Kidney epithelial cell (primary cell): ENCODE data around the gene ZNF648. TPM values are rescaled to one million over a fixed set of nuclear protein-coding genes. Genes with fewer than 3 reads are reported as not detected.

Experiments
- DNase-seq: peaks from one replicate; pipeline ENCODE4 v3.0.0-alpha.2; 2010; ENCODE audit warnings: low read depth
- H3K27me3 ChIP-seq: 2 replicates; pipeline ENCODE4 v1.6.0; 2011; ENCODE audit warnings: low read length; ENCODE audit not compliant: control insufficient read depth, insufficient read depth
- H3K36me3 ChIP-seq: 2 replicates; pipeline ENCODE4 v1.5.1; 2011; ENCODE audit warnings: low read length; ENCODE audit not compliant: control insufficient read depth, insufficient read depth
- H3K4me3 ChIP-seq: 2 replicates; pipeline ENCODE4 v1.5.1; 2011; ENCODE audit warnings: low read depth, mild to moderate bottlenecking, control low read depth, low read length
- CTCF ChIP-seq: IDR thresholded peaks from 2 replicates; pipeline ENCODE4 v1.5.1; 2011; ENCODE audit warnings: mild to moderate bottlenecking, moderate library complexity, low read length, control low read depth, inconsistent platforms; ENCODE audit not compliant: insufficient read depth, poor library complexity, severe bottlenecking
- total RNA-seq: library from RNA; depleted of rRNA; stranded (reverse); fragments of >200 nt; gene quantifications from 2 replicates; pipeline ENCODE4 v1.2.3, GENCODE V29; 2015

ZNF648 gene
- total RNA-seq, 1 donor from 2014 or later: 1.0 TPM

GRCh38 chr1:182069028-182069466 lies 7.5 kb upstream of the ZNF648 start:
- H3K36me3 ChIP-seq: no peaks in the 10 kb centered on the region
- TF ChIP-seq CTCF: peak; percentile 93
- H3K27me3 ChIP-seq: peaks cover 3% of the 10 kb centered on the region
- DNase-seq: no peak
- no peak overlapping the region for H3K4me3 ChIP-seq

GRCh38 chr1:182066934-182067333 lies 5.4 kb upstream of the ZNF648 start:
- H3K36me3 ChIP-seq: no peaks in the 10 kb centered on the region
- no peak for TF ChIP-seq CTCF
- H3K27me3 ChIP-seq: peaks cover 3% of the 10 kb centered on the region
- H3K4me3 ChIP-seq: no peak overlapping the region
- no peak for DNase-seq

- no peak overlapping the region for H3K4me3 ChIP-seq
- no peaks in the 10 kb centered on the region for H3K36me3 ChIP-seq
- H3K27me3 ChIP-seq: peaks cover 6% of the 10 kb centered on the region
- TF ChIP-seq CTCF: no peak
- DNase-seq: no peak
Observed at GRCh38 chr1:182065126-182065845, 3.8 kb upstream of the ZNF648 start.

- no peak overlapping the region for H3K4me3 ChIP-seq
- peaks cover 3% of the 10 kb centered on the region for H3K27me3 ChIP-seq
- no peaks in the 10 kb centered on the region for H3K36me3 ChIP-seq
- no peak for DNase-seq
- no peak for TF ChIP-seq CTCF
Observed at GRCh38 chr1:182064611-182065010, 3.1 kb upstream of the ZNF648 start.

- H3K36me3 ChIP-seq: no peaks in the 10 kb centered on the region
- DNase-seq: no peak
- no peak overlapping the region for H3K4me3 ChIP-seq
- H3K27me3 ChIP-seq: peaks cover 6% of the 10 kb centered on the region
- TF ChIP-seq CTCF: no peak
Observed at GRCh38 chr1:182062223-182062622, 711 bp upstream of the ZNF648 start.

GRCh38 chr1:182060877-182061276 lies 635 bp downstream of the ZNF648 start:
- Histone ChIP-seq H3K27me3 (peaks cover 18% of the 10 kb centered on the region), H3K36me3 (no peaks in the 10 kb centered on the region), H3K4me3 (no peak overlapping the region)
- no peak for TF ChIP-seq CTCF
- DNase-seq: no peak
